B cell (primary cell): ENCODE data around the gene MOV10L1. TPM values are rescaled to one million over a fixed set of nuclear protein-coding genes. Genes with fewer than 3 reads are reported as not detected.

Source experiments
- ATAC-seq: fragments of 200-7000 bp; cut with Tn5 transposase; one replicate; pipeline ENCODE4 v1.10.0; 2021; ENCODE audit warnings: low read depth, mild to moderate bottlenecking, moderate number of reproducible peaks, moderate library complexity
- CTCF ChIA-PET: fragments of 350-600 bp; sonication (Branson Sonifier 250); formaldehyde crosslinking; loops from one replicate; lab custom pipeline; 2021; ENCODE audit warnings: antibody characterized with exemption, inconsistent platforms; lab: Charles Lee
- POLR2A ChIA-PET: fragments of 350-600 bp; sonication (Branson Sonifier 250); formaldehyde crosslinking; loops from one replicate; lab custom pipeline; 2021; ENCODE audit warnings: antibody characterized with exemption; lab: Charles Lee
- DNase-seq: peaks from one replicate; pipeline ENCODE4 v3.0.0; 2013
- H2AFZ ChIP-seq: 2 replicates; pipeline ENCODE4 v1.6.1; 2012; ENCODE audit warnings: mild to moderate bottlenecking, low read depth, low read length; ENCODE audit not compliant: insufficient read depth, poor library complexity, severe bottlenecking
- H3K27ac ChIP-seq, 2 donors: 1 replicate in 1 of 2; 2 replicates in 1 of 2; pipeline ENCODE4 v1.5.1; 2012 to 2013; ENCODE audit warnings: low read length in 2 of 2, mild to moderate bottlenecking in 2 of 2, moderate library complexity in 1 of 2
- H3K27me3 ChIP-seq, 4 experiments: fragments of 200-600 bp in 1 of 4; sonication (generic) in 1 of 4; replicated peaks in 1 of 4; 1 replicate in 2 of 4; 2 replicates in 2 of 4; pipeline versions ENCODE4 v1.6.1 to v1.7.0; 2013 to 2016; ENCODE audit warnings: low read length in 3 of 4, mild to moderate bottlenecking in 2 of 4, mixed read lengths in 1 of 4, moderate library complexity in 1 of 4; ENCODE audit not compliant: insufficient read depth in 4 of 4, control insufficient read depth in 3 of 4; ENCODE audit errors: control extremely low read depth in 1 of 4
- H3K36me3 ChIP-seq, 2 experiments: replicated peaks in 1 of 2; 1 replicate in 1 of 2; 2 replicates in 1 of 2; pipeline versions ENCODE4 v1.6.1 to v1.7.1; 2013; ENCODE audit warnings: low read length in 1 of 2; ENCODE audit not compliant: insufficient read depth in 2 of 2, control insufficient read depth in 1 of 2; ENCODE audit errors: control extremely low read depth in 1 of 2, extremely low read depth in 1 of 2
- H3K4me1 ChIP-seq, 2 donors: fragments of 200-600 bp in 1 of 2; sonication (generic) in 1 of 2; 1 replicate in 1 of 2; 2 replicates in 1 of 2; pipeline versions ENCODE4 v1.5.1 to v1.6.1; 2013 to 2017; ENCODE audit warnings: low read length in 2 of 2; ENCODE audit not compliant: control insufficient read depth in 2 of 2, insufficient read depth in 2 of 2
- H3K4me2 ChIP-seq: replicated peaks from 2 replicates; pipeline ENCODE3; 2012; ENCODE audit warnings: mild to moderate bottlenecking, low read depth, low read length; ENCODE audit not compliant: poor library complexity, severe bottlenecking
- H3K4me3 ChIP-seq, 5 experiments: fragments of 200-600 bp in 1 of 5; sonication (generic) in 1 of 5; 1 replicate in 3 of 5; 2 replicates in 2 of 5; pipeline versions ENCODE4 v1.5.1 to v1.7.0; 2011 to 2016; ENCODE audit warnings: low read length in 4 of 5, mild to moderate bottlenecking in 4 of 5, low read depth in 2 of 5, control low read depth in 1 of 5, moderate library complexity in 1 of 5; ENCODE audit not compliant: insufficient read depth in 1 of 5; ENCODE audit errors: control extremely low read depth in 1 of 5, extremely low read depth in 1 of 5
- H3K79me2 ChIP-seq: fragments of 200-600 bp; sonication (generic); one replicate; pipeline ENCODE4 v1.6.0; 2016; ENCODE audit warnings: low read length; ENCODE audit not compliant: control insufficient read depth, insufficient read depth
- H3K9ac ChIP-seq: fragments of 200-600 bp; sonication (generic); 2 replicates; pipeline ENCODE4 v1.6.1; 2017; ENCODE audit warnings: mild to moderate bottlenecking, low read length, moderate library complexity
- H3K9me3 ChIP-seq, 3 donors: one replicate each; pipeline versions ENCODE4 v1.6.1 to v1.7.1; 2013; ENCODE audit warnings: low read length in 2 of 3; ENCODE audit not compliant: control insufficient read depth in 2 of 3, insufficient read depth in 1 of 3; ENCODE audit errors: control extremely low read depth in 1 of 3
- H4K20me1 ChIP-seq: 2 replicates; pipeline ENCODE4 v1.6.0; 2012; ENCODE audit warnings: mild to moderate bottlenecking, low read length; ENCODE audit not compliant: insufficient read depth, control insufficient read depth, poor library complexity, severe bottlenecking
- H3K27ac Mint-ChIP-seq: one replicate; pipeline ENCODE4 v1.8.0; 2021; ENCODE audit warnings: mixed read lengths
- H3K27me3 Mint-ChIP-seq: one replicate; pipeline ENCODE4 v1.8.0; 2021; ENCODE audit warnings: mixed read lengths
- H3K4me1 Mint-ChIP-seq: one replicate; pipeline ENCODE4 v1.8.0; 2021; ENCODE audit warnings: mixed read lengths
- H3K4me3 Mint-ChIP-seq: one replicate; pipeline ENCODE4 v1.8.0; 2021; ENCODE audit warnings: mixed read lengths
- H3K9me3 Mint-ChIP-seq: one replicate; pipeline ENCODE4 v1.8.0; 2022; ENCODE audit warnings: mixed read lengths; ENCODE audit not compliant: insufficient read depth
- EZH2 ChIP-seq: IDR thresholded peaks from 2 replicates; pipeline ENCODE4 v1.6.1; 2012; ENCODE audit warnings: borderline replicate concordance, low read depth, mild to moderate bottlenecking, moderate library complexity, low read length; ENCODE audit not compliant: insufficient read depth, poor library complexity, severe bottlenecking
- WGBS: methylation state at CpG from one replicate; pipeline ENCODE4 v1.1.5; 2013; ENCODE audit warnings: missing lambda C conversion rate; ENCODE audit not compliant: insufficient coverage; 5-methylcytosine and 5-hydroxymethylcytosine counted together
- intact Hi-C: fragments of 100-400 bp; cut with micrococcal nuclease; formaldehyde crosslinking; loops from one replicate; pipeline ENCODE4 v1.10.0; 2022
- polyA plus RNA-seq: library from polyadenylated mRNA; depleted of rRNA; stranded (reverse); fragments of >200 nt; gene quantifications from 2 replicates; pipeline ENCODE4 v1.2.3, GENCODE V29; 2012
- total RNA-seq, 2 donors: library from RNA; stranded (reverse); fragments of 120-200 nt in 1 of 2; gene quantifications; 1 replicate in 1 of 2; 2 replicates in 1 of 2; pipeline versions ENCODE4 v1.2.3 to v1.2.4, GENCODE V29; 2013 to 2022
- TF ChIP-seq, protein P1 (sequence below): fragments of 200-600 bp; IDR thresholded peaks from one replicate; pipeline ENCODE4 v1.8.0; 2022; ENCODE audit warnings: antibody characterized with exemption, mild to moderate bottlenecking

The MOV10L1 gene
- total and polyA plus RNA-seq, 2 donors (not counting 1 experiment from before 2014, with no cell fraction given): not detected

DNA sequence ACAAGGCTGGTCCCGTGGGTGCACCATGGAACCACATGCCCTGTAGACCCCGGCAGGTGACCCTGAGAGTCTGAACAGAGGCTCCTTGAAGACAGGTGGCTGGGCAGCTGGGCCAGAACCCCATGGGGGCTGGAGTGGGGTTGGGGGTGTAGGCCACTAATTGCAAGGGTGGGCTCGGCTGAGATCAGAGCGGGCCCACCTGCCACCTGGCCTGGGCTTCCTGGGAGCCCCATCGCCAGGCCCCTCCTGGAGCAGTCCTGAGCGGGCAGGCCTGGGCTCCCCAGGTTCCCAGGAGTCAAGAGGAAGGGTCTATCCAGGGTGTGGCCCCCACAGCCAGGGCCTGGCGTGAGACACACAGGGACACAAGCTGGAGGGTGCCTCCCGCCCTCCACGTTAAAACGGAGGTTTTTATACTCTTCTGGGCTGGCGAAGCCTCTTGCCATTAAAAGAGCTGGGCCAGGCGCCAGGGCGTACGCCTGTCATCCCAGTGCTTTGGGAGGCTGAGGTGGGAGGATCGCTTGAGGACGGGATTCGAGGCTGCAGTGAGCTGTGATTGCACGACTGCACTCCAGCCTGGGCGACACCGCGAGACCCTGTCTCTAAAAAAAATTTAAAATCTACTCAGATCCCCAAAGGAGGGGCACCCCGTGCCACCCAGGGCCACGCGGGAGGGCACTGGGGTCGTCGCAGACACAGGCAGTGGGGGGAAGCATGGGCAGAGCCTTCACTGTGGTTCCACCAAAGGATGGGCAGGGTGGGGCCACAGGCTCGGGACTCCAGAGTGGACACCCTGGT, 91.1 kb downstream of the MOV10L1 start:
- Histone ChIP-seq H3K36me3 (no peaks in the 10 kb centered on the region), H3K4me3 (no peak overlapping the region), H4K20me1 (no peaks in the 10 kb centered on the region), H2AFZ (no peak overlapping the region), H3K4me1 (peaks cover 29 to 31% of the 10 kb centered on the region in 2 donors), H3K9ac (no peak overlapping the region), H3K27me3 (peaks cover 0 to 21% (median 2%) of the 10 kb centered on the region in 4 experiments), H3K27ac (no peak overlapping the region), H3K79me2 (peaks cover 4% of the 10 kb centered on the region), H3K9me3 (peaks cover 0 to 5% (median 0%) of the 10 kb centered on the region in 3 donors), H3K4me2 (no peak overlapping the region)
- WGBS: 90% methylated on average over 23 of the region's 27 CpGs
- Mint-ChIP-seq H3K9me3 (no peaks in the 10 kb centered on the region), H3K4me3 (no peak overlapping the region), H3K4me1 (peaks cover 28% of the 10 kb centered on the region), H3K27me3 (peaks cover 11% of the 10 kb centered on the region), H3K27ac (no peak overlapping the region)
- no peak for TF ChIP-seq EZH2
- ATAC-seq: no peak
- DNase-seq: no peak
- ChIA-PET POLR2A (interaction anchor here (0.7 to 1.2 kb wide), 2 partner anchors 11 to 17 kb away, joined by 3 to 5 read pairs; no protein-coding TSS in a partner anchor), CTCF (no interaction called here)
- intact Hi-C loops: no loop called here

DNA sequence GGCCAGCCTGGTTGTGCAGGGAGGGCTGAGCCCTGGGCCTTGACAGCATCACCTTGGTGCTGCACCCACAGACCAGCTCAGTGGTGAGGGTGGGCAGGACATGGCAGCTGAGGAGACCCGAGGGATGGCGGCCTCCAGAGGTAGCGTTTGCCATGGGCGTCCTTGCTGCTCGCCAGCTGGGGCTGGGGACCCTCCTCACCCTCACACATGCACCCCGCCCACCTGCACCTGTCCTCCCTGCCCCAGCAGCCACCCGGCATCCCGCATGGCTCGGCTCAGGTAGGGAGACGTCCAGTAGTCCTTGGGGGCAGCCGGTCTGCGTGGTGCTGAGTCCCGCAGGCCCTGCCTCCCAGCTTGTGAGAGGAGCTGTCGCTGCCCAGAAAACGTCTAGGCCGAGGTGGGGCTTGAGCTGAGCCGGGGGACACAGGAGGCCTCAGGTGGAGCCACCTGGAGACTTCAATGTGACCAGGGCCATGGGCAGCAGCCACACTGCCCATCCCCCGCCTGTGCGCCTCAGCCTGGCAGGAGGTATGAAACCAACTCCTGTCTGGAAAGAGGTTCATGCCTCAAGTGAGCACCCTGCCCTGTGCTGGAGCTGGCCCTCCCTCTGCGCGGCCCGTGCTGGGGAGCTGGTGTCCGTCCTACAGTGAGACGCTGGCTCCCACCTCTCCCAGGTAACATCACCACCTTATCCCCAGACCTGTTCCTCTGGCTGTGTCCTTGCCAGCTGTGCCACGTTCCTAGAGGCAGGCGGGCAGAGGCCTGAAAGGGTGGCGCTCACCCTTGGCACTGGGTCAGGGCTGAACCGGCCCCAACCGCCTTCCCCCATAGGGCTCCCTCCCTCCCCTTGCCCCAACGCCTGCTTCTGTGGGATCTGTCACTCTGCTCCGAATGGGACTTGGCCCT, 92.6 kb downstream of the MOV10L1 start:
- intact Hi-C loops: no loop called here
- H3K27ac Mint-ChIP-seq: no peak overlapping the region

More for the DNA sequence above, 92.6 kb downstream of the MOV10L1 start:
- peaks cover 0 to 21% (median 2%) of the 10 kb centered on the region in 4 experiments for H3K27me3 ChIP-seq
- 94% methylated on average over 31 of the region's 31 CpGs for WGBS
- no peak overlapping the region for H3K4me3 ChIP-seq
- no peaks in the 10 kb centered on the region for H4K20me1 ChIP-seq
- ChIA-PET CTCF (no interaction called here), POLR2A (interaction anchor here (0.6 kb wide), 1 partner anchor 19 kb away, joined by 3 read pairs; no protein-coding TSS in a partner anchor)
- no peaks in the 10 kb centered on the region for H3K9me3 Mint-ChIP-seq
- no peak for ATAC-seq
- peaks cover 7% of the 10 kb centered on the region for H3K27me3 Mint-ChIP-seq
- H3K9ac ChIP-seq: no peak overlapping the region
- no peaks in the 10 kb centered on the region for H3K36me3 ChIP-seq
- peak overlapping the region; percentile 7 for H3K4me3 Mint-ChIP-seq
- H3K4me1 Mint-ChIP-seq: peaks cover 25% of the 10 kb centered on the region
- H3K4me1 ChIP-seq: peaks cover 33 to 34% of the 10 kb centered on the region in 2 donors
- H2AFZ ChIP-seq: no peak overlapping the region
- no peak overlapping the region for H3K27ac ChIP-seq
- TF ChIP-seq, protein P1, sequence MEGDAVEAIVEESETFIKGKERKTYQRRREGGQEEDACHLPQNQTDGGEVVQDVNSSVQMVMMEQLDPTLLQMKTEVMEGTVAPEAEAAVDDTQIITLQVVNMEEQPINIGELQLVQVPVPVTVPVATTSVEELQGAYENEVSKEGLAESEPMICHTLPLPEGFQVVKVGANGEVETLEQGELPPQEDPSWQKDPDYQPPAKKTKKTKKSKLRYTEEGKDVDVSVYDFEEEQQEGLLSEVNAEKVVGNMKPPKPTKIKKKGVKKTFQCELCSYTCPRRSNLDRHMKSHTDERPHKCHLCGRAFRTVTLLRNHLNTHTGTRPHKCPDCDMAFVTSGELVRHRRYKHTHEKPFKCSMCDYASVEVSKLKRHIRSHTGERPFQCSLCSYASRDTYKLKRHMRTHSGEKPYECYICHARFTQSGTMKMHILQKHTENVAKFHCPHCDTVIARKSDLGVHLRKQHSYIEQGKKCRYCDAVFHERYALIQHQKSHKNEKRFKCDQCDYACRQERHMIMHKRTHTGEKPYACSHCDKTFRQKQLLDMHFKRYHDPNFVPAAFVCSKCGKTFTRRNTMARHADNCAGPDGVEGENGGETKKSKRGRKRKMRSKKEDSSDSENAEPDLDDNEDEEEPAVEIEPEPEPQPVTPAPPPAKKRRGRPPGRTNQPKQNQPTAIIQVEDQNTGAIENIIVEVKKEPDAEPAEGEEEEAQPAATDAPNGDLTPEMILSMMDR: no peak
- TF ChIP-seq EZH2: no peak
- DNase-seq: peak; percentile 20
- no peaks in the 10 kb centered on the region for H3K9me3 ChIP-seq
- H3K79me2 ChIP-seq: peaks cover 11% of the 10 kb centered on the region
- no peak overlapping the region for H3K4me2 ChIP-seq
